Panc1 (cell line): ENCODE measurements around the gene NCBP2. TPM values are rescaled to one million over a fixed set of nuclear protein-coding genes. Genes with fewer than 3 reads are reported as not detected.

Source experiments
- ATAC-seq: fragments of 200-7000 bp; cut with Tn5 transposase; 2 replicates; pipeline ENCODE4 v1.9.1; 2020; ENCODE audit warnings: mild to moderate bottlenecking, moderate library complexity
- BruUV-seq: library from RNA; stranded (reverse); fragments of 400-500 nt; replicated peaks from 2 replicates; lab custom pipeline; 2021; lab: Mats Ljungman, UMichigan
- CTCF ChIA-PET: fragments of 300-600 bp; sonication (Branson Sonifier 250); formaldehyde crosslinking; loops from one replicate; lab custom pipeline; 2022; ENCODE audit warnings: antibody characterized with exemption; lab: Charles Lee
- POLR2A ChIA-PET: fragments of 300-600 bp; sonication (Branson Sonifier 250); formaldehyde crosslinking; loops from one replicate; lab custom pipeline; 2022; ENCODE audit warnings: antibody characterized with exemption; lab: Charles Lee
- DNase-seq: peaks from one replicate; pipeline ENCODE4 v3.0.0-alpha.2; 2010; ENCODE audit warnings: low read depth, low spot score
- H3K27ac ChIP-seq: 2 replicates; pipeline ENCODE4 v1.5.1; 2011; ENCODE audit warnings: mild to moderate bottlenecking, low read length, inconsistent platforms
- H3K27me3 ChIP-seq: fragments of 200-500 bp; sonication (Bioruptor generic); 2 replicates; pipeline ENCODE4 v1.6.0; 2014; ENCODE audit warnings: low read length, inconsistent platforms; ENCODE audit not compliant: control insufficient read depth, insufficient read depth
- H3K36me3 ChIP-seq: fragments of 200-500 bp; sonication (Bioruptor generic); 2 replicates; pipeline ENCODE4 v1.5.1; 2014; ENCODE audit warnings: inconsistent platforms, mild to moderate bottlenecking, low read length, moderate library complexity; ENCODE audit not compliant: control insufficient read depth, insufficient read depth
- H3K4me1 ChIP-seq: 2 replicates; pipeline ENCODE4 v1.5.1; 2011; ENCODE audit warnings: inconsistent platforms, mild to moderate bottlenecking, low read length, moderate library complexity; ENCODE audit not compliant: control insufficient read depth, insufficient read depth
- H3K4me3 ChIP-seq, 2 experiments: 2 replicates each; pipeline ENCODE4 v1.5.1; 2011 to 2012; ENCODE audit warnings: low read depth in 2 of 2, low read length in 2 of 2, mild to moderate bottlenecking in 2 of 2, inconsistent platforms in 1 of 2, moderate library complexity in 1 of 2
- H3K9me3 ChIP-seq: fragments of 200-500 bp; sonication (Bioruptor generic); 2 replicates; pipeline ENCODE4 v1.5.1; 2014; ENCODE audit warnings: low read depth, mild to moderate bottlenecking, inconsistent platforms, low read length, moderate library complexity; ENCODE audit not compliant: control insufficient read depth, insufficient read depth
- CTCF ChIP-seq: fragments of 450-650 bp; IDR thresholded peaks from 2 replicates; pipeline ENCODE4 v1.5.1; 2017; ENCODE audit warnings: mild to moderate bottlenecking
- POLR2AphosphoS5 ChIP-seq: IDR thresholded peaks from 2 replicates; pipeline ENCODE4 v1.6.1; 2012; ENCODE audit warnings: mild to moderate bottlenecking, low read depth, low read length, moderate library complexity
- REST ChIP-seq, 2 experiments: IDR thresholded peaks; 2 replicates each; pipeline ENCODE4 v1.6.1; 2011 to 2012; ENCODE audit warnings: low read depth in 2 of 2, control low read depth in 1 of 2, low read length in 1 of 2, mild to moderate bottlenecking in 1 of 2, moderate library complexity in 1 of 2; ENCODE audit not compliant: insufficient read depth in 1 of 2
- SIN3A ChIP-seq: IDR thresholded peaks from 2 replicates; pipeline ENCODE4 v1.6.1; 2012; ENCODE audit warnings: low read depth, mild to moderate bottlenecking, low read length, moderate library complexity, borderline replicate concordance; ENCODE audit not compliant: insufficient read depth
- TCF7L2 ChIP-seq: IDR thresholded peaks from 2 replicates; pipeline ENCODE4 v1.6.1; 2011; ENCODE audit warnings: mild to moderate bottlenecking, low read depth, low read length, inconsistent platforms
- in situ Hi-C: cut with HindIII; loops from 2 replicates; pipeline ENCODE4 v1.10.0; 2016; ENCODE audit warnings: low sequenced_read_pairs, low pct_unique_long_range_greater_than_20kb
- intact Hi-C: fragments of 100-400 bp; cut with micrococcal nuclease; formaldehyde crosslinking; loops from one replicate; pipeline ENCODE4 v1.10.0; 2022; ENCODE audit not compliant: unreplicated experiment
- total RNA-seq: library from RNA; stranded (reverse); gene quantifications from one replicate; pipeline ENCODE4 v1.2.1, GENCODE V29; 2021; ENCODE audit not compliant: unreplicated experiment

Gene NCBP2
- total RNA-seq, 1 experiment from 2014 or later = 122 TPM

- intact Hi-C loops = no loop called here
Measured at GRCh38 chr3:196987022-196987421, 44.7 kb upstream of the NCBP2 start.

More at GRCh38 chr3:196987022-196987421, 44.7 kb upstream of the NCBP2 start:
- ATAC-seq (no peak), DNase-seq (no peak)
- CTCF ChIA-PET = interaction anchor here (0.6 kb wide), 2 partner anchors 67 to 537 kb away, joined by 4 to 6 read pairs; no protein-coding TSS in a partner anchor
- no peak overlapping the region for H3K4me3 ChIP-seq
- no peak for TF ChIP-seq SIN3A
- TF ChIP-seq CTCF = no peak
- no peak for TF ChIP-seq POLR2AphosphoS5
- no peak for TF ChIP-seq REST (IDR thresholded peaks at IDR 0.05; ENCODE audit: insufficient read depth in 1 of 2, low read depth in 2 of 2, low read length in 1 of 2)
- TF ChIP-seq TCF7L2 = no peak
- H3K27me3 ChIP-seq = peaks cover 3% of the 10 kb centered on the region; the same call in 1 of the 2 replicates
- POLR2A ChIA-PET = no interaction called here
- H3K4me1 ChIP-seq = peaks cover 10% of the 10 kb centered on the region; the same call in 1 of the 2 replicates
- in situ Hi-C loops = no loop called here
- peaks cover 5% of the 10 kb centered on the region; the same call in 1 of the 2 replicates for H3K9me3 ChIP-seq
- no peaks in the 10 kb centered on the region for H3K36me3 ChIP-seq
- BruUV-seq = no TSS peak
- no peak overlapping the region for H3K27ac ChIP-seq
